Midbrain (tissue), 1 donor: ENCODE measurements around the gene GRIN2A.

Experiments
- DNase-seq: peaks from one replicate; lab custom pipeline; 2025; lab: John Stamatoyannopoulos, UW

Gene GRIN2A

DNA sequence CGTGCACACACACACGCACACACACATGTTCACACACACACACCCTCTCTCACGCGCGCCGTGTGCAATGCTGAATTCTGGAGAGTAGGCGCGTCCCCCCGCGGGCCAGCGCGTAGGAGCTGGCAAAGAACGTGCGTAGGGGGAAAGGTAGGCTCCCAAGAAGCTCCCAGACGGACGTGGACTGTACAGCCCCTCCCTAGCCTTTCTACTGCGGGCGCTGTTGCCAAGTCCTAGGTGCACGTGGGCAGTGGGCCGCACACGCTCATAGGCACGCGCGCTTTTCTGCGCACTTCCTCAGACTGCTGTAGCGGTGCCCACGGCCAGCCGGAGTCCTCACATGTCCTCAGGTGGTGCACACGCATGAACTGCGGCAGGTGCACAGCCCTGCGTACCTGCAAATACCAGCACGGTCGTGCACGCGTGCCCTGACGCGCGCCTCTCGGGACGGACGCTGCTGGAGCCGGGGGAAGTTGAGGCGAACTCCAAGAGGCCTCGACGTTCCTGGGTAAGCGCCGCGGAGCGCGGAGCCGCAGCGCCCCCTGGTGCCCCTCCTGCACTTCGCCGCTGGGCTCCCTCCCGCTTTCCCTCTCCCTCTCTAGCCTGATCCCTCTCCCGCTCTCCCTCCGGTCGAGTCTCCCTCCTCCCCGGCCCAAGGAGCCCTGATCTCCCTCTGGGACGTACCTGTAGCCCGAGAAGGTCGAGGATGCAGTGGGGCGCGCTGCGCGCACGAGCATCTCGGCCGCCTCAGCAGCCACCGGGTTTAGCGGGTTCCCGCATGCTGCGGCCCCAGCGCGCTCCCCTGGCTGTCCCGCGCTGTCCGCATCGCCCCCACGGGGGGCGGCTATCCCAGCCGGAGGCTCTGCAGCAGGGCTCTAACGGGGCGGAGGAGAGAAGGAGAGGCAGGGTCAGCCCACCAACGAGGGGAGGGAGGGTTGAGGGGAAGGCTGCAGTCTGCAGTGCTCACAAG lies 749 bp downstream of the GRIN2A start:
- peak; percentile 83 for DNase-seq

DNA sequence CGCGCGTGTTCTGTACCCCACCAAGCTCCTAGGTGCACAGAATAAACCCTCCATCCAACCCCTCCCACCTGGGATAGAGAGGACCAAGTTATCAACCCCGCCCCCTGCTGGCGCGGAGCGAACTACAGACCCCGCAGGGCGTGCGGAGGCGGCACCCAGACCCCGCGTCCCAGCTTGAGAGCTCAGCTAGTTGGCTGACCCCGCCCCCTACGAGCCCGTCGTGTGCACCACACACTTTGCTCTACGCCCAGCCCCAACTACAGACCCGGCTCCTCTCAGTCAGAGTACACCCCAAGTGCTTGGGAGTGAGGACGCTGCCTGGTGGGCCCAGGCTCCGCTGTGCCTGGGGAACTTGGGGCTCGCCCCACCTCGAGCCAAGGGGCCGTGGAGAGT lies 1.5 kb downstream of the GRIN2A start:
- DNase-seq, result peak; percentile 10

DNA sequence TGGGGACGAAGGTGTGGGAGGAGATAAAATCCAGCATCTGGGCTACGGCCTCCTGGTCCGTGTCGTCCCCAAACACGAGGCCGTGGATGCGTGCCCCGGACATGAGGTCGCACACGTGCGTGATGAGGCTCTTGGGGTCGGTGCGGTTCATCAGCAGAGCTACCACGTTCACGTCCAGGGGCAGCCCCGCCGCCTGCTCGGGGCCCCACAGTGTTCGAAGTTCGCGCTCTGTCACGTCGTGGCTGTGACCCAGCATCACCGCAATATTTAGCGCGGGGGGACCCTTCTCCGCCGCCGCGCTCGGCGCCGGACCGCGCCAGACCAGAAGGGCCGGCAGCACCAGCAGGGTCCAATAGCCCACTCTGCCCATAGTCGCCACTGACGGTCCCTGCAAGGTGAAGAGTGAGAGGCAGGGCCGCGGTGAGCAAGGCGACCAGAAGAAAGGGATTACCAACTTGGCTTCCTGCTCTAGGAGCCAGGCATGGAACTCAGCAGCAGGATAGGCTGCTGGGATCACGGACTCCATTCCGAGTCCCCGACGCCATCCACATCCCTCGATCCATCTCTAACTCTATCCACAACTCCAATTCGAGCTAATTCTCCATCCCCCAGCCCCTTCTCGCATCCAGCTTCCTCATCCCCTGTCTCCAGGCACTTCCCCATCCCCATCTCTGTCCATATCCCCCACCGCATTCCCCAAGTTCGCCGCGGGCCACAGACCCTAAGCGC lies 2.0 kb downstream of the GRIN2A start:
- no peak for DNase-seq

DNA sequence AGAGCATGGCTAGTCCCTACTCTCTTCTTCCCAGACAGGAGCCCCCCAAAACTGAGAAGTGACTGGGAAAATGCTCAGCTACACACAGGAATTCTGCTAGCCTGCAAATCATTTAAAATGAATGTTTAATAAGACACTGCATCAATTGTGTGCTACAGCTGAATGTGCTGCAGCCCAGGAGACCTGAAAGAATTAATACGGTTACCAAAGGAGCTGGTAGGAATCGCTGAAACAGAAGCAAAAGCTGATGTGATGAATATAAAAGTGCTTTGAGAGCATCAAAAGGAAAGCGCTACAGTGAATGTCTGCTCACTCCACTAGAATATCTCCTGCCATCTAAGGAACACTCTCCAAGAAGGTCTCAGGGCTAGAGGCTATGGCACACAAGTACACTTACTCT lies 3.7 kb downstream of the GRIN2A start:
- DNase-seq, result no peak

DNA sequence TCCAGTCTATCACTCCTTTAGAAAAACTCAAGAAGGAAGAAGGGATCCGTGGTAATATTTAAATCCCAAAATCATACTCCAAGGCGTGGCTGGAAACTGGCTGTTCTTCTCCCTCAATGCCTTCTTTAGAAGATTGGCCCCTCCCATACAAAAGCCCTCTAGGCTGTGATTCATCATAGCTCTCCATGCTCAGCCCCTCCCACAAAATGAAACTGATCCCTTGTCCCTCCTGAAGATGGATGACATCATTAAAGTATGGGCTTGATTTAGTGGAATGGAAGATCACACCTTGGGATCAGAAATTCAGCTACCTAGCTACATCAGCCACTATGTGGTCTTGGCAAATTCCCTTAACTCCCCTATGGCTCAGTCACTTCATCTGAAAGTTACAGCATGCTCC lies 4.1 kb downstream of the GRIN2A start:
- DNase-seq, result no peak

DNA sequence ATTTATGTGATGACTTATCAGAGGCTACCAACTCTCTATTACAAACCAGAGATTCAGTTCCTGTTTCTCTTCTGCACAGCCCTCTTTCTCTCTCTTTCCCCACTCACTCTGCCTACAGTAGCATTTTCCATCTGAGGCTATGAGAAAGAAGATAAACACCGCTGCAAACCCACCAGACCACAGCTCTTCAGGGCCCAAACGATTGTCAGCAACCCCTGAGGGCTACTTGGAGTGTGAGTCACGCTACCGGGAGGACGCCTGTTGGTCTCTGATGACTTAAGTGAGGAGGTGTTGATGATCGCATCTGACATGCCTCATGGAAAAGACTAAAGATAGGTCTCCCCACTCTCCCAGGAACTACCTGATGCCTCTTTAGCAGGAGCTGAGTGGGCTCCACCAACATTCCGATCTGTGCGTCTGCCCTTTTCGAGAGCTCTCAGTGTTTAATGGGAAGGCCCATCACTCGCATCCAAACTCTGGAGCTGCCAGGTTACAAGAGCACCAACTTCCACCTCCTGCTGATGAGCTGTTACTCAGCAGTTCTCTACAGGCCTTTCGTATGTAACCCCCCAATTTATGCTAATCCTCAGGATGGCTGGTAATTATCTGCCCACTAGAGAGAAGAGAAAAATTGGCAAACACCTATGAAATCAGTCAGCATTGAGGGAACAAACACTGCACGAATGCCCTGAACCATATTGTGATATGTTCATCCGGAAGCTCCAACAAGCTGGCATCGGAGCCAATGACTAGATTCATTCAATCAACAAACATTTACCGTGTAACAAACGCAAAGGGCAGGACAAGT lies 9.2 kb downstream of the GRIN2A start:
- no peak for DNase-seq

DNA sequence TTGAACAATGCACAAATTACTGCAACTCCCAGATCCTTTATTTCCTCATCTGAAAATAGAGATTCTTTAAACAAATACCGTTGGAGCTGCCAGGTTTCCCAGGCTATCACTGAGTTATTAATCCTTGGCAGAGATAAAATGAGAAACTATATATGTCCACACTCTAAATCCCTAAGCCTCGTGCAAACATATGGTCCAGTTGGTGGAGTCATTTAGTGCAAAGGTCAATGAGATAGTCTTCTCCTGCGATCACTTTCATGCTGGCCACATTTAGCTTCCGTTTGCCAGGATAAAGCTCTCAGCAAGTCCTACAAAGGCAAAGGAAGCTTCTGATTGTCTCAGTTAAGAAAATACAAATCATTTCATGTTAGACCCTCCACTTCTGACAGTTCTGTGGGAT lies 11.0 kb downstream of the GRIN2A start:
- no peak for DNase-seq

DNA sequence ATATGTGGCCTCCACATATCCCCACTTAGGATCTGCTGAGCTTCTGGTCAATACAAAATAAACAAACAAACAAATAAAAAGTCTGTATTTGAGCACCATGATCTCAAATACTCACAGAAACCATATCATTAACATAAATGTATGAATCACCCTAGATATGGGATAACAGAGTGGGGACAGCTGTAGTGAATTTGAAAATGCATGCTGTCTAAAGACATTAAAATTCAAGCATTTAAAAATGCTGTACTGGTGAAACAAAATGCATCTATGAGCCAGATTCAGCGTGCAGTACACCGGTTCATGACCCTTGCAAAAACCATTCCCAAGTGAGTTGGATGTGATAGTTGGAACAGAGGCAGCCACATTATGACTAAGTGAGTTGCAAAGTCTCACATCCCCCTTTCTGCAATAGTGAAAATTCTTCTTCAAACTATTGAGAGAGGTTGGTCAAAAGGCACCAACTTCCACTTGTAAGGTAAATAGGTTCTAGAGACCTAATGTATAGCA lies 12.3 kb downstream of the GRIN2A start:
- no peak for DNase-seq

DNA sequence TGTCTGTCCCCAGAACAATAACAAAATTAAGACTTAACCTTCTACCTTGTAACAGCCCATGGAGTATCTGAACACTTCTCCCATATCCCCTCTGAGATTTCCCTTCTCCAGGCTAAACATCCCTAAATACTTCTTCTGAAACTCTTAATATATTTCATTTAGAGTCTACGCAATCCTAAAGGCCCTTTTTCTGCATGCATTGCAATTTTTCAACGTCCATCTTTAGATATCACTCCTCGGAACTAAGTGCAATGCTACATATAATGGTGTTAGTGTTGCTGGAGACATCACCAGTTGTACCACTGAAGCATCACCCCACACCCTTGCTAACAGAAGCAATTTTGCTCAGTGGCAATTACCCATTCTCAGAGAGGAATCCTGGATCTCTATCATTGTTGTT lies 13.2 kb downstream of the GRIN2A start:
- DNase-seq, result no peak

DNA sequence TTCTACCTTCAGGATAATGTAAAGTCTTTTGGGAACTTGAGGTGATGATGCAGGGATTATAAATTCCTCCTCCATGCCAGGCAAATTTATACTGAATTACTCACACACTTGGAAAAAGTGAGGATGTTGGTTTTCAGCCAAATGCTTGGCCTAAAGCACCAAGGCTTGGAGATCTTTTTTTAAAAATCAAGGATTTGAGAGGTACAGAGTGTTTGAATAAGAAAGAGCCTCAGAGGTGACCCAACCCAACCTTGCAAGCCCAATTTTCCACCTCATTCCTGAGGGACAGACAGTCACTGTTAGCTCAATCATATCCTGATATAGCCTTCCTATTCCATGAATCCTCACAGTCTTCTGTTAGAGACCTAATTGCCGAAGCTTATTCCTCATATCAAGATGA lies 14.0 kb downstream of the GRIN2A start:
- no peak for DNase-seq

DNA sequence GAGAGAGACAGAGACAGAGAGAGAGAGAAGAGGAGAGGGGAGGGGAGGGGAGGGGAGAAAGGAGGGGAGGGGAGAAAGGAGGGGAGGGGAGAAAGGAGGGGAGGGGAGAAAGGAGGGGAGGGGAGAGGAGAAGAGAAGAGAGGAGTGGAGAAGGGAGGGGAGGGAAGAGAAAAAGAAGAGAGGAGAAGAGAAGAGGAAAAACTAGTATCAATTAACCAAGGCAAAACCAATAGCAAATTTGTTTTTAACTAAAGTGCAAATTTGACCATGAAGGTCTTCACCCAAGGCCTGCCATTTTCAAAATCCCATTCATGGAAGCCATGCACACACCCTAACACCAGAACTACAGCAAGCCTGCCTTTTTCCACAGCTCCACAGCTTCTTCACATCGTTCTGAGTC lies 16.6 kb downstream of the GRIN2A start:
- no peak for DNase-seq

DNA sequence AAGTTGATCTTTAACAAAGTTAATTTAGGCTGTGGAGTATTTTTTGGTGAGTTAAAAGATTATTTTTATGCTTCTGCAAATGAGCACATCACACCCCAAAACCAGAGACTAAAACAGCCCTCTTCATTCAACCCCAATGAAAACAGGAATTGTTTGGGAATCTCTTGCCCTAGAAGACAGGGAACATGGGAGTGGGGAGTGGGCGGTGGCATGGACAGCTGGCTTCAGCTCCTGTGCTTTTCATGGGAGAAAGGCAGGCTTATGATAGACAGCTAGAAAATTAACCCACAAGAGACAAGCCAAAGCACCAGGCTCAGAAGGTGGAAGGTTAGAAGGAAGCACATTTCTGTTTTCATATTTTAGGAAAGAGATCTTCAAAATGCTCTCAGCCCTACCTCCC lies 19.2 kb downstream of the GRIN2A start:
- no peak for DNase-seq

DNA sequence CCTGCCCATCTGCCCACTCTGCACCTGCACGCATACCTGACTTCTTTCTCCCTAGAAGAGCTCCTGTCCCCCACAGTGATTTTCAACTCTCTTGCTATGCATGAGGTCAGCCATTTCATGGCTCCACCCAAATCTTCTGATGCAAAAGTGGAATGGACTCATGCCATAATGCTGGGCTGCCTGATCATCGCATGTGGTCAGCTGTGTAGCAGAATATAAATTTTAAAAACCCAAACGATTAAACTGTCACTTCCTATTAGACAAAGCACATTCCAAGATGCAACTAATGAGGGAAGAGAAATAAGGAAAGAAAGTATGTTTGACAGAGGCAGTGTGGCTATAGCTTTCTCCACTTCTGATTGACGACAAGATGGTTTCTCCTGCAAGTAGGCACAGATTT lies 26.1 kb downstream of the GRIN2A start:
- no peak for DNase-seq

DNA sequence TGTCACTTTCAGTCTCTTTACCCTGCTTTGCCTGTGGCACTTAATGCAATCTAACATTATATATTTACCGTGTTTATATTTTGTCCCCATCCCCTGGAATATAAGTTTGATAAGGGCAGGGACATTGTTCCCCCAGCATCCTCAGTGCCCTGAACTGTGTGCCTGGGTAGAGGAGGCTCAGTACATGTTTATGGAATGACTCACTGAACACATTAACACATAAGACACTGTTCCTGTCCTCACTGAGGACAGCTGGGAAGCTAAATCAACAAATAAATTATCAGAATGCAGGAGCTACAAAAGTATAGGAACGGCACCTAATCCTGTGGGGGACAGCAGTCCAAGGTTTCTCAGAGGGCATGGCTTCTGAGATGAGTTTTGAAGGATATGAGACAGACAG lies 27.8 kb downstream of the GRIN2A start:
- no peak for DNase-seq

DNA sequence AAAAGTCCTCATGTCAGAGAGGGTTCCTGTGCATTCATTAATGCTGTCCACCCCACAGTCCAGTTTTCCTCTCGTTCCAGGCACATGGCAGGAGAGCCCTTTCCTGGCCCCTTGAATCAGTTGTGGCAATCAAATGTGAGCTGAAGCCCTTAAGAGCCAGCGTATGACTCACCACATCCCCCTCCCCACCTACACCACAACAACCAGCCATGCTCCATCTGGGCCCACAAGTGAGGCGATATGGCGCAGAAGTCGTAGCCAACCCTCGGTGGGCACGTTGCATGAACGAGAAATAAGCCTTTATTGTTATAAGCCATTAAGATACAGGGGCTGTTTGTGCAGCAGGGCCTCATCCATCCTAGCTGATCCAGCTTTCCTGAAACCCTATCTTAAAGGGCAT lies 28.2 kb downstream of the GRIN2A start:
- DNase-seq, result no peak

DNA sequence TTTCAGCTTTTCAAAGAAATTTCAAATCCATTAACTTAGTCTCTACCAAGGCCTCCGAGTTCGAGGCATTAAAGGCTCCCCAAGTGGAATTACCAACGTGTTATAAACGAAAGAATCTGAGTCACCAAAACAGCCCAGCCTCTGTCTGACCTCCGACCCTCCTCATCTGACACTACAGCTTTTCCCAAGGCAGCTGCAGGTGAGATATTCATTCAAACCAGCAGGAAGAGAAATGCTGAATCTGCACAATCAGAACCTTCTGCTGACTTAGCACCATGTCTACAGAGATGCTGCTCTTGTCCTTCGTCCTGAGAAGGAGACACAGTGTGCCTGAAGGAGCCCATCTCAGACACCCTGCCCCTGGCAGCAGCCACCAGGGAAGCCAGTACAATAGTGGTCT lies 30.5 kb downstream of the GRIN2A start:
- no peak for DNase-seq

DNA sequence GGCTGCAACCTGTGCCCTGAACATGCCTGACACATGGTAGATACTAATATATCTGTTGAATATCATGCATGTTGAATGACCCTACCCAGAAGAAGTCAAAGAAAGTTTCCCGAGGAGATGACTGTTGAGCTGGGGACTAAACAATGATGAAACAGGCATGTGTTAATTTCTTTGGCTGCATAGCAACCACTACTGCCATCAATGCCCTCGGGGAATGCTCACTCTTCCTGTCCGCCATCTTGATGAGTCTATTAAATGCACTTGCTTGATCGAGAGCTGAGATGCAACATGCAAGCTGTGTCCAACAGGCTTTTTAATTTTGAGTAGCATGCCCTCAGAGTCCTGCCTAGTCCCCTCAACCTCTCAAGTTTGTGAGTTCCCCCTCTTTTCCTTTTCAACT lies 31.3 kb downstream of the GRIN2A start:
- no peak for DNase-seq

DNA sequence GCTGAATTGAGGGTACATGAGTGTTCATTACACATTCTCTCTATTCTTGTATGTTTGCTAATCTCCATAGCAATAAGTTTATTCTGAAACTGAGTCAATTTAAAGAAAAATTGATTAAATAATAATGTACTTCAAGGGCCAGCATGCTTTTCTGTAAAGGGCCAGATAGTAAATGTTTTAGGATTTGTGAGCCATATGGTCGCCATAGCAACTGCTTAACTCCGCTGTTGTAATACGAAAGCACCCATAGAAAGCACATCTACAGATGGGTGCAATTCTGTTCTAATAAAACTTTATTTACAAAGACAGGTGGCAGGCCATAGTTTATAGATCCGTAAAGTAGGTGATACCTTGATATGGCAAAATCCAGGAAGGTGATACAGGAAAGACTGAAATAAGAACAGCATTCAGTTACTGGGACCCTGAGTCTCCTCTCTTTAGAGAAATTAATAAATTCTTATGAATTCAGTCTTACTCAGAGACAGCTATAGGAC lies 36.6 kb downstream of the GRIN2A start:
- no peak for DNase-seq

DNA sequence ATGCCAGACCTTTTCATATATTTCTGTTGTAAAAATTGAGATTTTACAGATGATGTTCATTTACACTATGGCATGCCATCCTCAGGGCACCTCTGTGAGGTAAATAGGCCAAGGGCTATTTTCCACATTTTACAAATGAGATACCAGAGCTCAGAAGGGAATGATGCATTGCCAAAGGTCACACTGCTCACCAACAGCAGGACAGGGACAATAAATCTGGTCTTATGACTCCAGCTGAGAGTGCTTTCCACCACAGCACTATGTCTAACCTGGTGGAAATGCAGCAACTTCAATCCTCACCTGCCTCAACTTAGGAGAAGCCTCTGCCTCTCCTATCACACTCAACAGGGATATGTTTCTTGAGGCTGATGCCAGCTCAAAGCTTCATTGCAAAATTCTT lies 40.6 kb downstream of the GRIN2A start:
- DNase-seq, result no peak

DNA sequence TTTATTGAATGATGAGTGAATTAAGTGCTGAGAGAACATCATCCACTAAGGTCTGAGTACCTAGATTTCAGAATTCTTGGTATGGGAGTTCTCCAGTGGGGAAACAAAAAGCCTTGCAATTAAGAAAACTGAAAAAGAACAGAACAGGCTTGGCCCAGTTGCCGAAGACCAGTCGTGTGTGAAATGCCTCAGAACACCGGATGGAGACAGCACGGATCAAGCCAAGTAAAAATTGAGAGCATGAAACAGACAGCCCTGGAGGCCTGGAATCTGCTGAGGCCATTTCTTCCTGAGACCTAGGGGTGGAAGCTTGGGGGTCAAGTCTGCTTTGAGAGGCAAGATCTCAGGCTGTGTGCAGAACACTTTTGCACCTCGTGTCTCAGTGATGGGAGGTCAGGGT lies 43.3 kb downstream of the GRIN2A start:
- peak; percentile 12 for DNase-seq

DNA sequence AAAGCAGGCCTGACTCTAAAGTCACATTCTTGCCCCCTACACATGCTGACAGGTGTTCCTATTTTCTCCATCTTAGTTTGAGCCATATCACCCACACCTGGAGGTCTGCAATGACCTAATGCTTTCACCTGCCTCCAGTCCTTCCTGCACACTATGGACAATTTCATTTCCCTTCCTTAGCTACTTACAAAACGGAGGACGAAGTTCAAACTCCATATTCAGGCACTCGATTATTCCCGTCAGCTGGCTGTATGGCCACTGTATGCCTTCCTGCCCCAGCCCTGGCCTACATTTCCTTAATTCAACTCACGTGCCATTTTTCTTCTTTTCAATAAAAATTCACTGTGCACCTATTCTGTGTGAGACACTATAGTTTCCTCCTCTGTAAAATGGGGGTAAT lies 44.9 kb downstream of the GRIN2A start:
- no peak for DNase-seq

DNA sequence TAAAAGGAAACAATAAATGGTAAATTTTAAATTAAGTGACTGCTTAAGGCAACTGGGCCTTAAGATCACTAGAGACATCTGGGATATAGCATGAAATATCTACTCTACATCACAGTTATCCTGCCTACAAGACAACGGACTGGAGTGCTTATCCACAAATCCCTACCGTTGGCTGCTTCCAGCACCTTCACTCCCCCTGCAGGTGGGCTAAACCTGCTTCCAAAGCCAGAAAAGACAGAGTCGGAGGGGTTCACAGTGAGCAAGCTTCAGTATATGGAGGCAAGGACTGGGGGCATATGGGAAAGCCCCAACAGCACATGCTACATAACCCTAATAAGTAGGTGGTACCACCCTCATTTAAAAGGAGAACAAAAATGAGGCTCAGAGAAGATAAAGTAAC lies 45.3 kb downstream of the GRIN2A start:
- DNase-seq, result no peak
